GM21381 (cell line): Measurements from ENCODE around the gene ARL10.
A peak's percentile ranks its signal among the peaks of the same experiment; 100 is the strongest.
"Not testable (repeated sequence)": the region's sequence is repeated elsewhere in the genome, so short reads cannot be mapped to it uniquely, and the experiment has no call there.

ENCODE experiments used
- ATAC-seq: cut with Tn5 transposase; IDR thresholded peaks from one replicate; pipeline ENCODE4 v1.9.1; 2021; ENCODE audit warnings: mild to moderate bottlenecking, moderate library complexity; ENCODE audit not compliant: unreplicated experiment

ARL10 gene

DNA sequence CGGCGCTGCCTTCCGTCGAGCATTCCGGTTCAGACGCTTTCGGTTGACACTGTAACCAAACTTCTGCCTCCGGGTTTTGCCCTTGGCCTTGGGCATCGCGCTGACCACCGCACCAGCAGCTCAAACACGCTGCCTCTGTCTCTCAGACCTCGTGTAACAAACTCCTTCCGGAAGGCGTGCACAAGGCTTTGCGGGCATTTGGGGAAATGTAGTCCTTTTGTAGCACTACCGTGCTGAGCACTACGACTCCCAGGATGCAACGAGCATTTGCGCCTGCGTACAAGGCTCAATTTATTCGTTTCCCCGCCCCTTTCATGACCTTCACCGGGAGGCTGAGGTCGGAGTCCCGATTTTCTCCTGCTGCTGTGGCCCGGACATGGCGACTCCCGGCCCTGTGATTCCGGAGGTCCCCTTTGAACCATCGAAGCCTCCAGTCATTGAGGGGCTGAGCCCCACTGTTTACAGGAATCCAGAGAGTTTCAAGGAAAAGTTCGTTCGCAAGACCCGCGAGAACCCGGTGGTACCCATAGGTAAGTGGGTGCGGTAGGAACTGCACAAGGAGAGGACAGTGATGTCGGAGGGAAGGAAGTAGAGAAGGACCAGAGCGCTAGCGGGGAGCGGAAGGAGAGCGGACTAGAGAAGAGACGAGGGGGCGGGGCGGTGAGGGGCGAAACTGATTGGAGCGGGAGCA lies 23.3 kb downstream of the ARL10 start, which contains the start of the genes HIGD2A and NOP16:
HIGD2A (plus strand) TSS at position 308 of the 691 bp plus-strand sequence; CDS start at position 377, 69 bp downstream.
NOP16 (minus strand) TSS at position 155 of the 691 bp plus-strand sequence; CDS start at position 96, 59 bp downstream.
- peak; percentile 82 for ATAC-seq

DNA sequence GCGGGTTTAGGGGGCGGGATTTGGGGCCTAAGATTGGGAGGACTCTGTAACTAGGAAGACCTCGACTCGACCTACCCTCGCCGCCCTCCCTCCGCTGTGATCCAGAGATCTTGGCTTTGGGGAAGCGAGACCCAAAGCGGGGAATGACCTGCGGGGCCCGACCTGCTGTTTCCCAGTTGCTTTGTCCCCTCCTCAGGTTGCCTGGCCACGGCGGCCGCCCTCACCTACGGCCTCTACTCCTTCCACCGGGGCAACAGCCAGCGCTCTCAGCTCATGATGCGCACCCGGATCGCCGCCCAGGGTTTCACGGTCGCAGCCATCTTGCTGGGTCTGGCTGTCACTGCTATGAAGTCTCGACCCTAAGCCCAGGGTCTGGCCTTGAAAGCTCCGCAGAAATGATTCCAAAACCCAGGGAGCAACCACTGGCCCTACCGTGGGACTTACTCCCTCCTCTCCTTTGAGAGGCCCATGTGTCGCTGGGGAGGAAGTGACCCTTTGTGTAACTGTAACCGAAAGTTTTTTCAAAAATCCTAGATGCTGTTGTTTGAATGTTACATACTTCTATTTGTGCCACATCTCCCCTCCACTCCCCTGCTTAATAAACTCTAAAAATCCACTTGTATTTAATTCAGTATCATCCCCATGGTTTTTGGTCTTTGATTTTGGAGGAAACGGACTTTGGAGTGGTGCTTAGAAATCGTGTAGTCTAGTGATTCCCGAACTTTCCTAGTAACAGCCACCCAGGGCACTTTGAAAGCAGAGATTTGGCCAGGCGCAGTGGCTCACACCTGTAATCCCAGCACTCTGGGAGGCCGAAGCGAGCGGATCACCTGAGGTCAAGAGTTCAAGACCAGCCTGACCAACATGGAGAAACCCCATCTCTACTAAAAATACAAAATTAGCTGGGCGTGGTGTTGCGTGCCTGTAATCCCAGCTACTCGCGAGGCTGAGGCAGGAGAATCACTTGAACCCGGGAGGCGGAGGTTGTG lies 24.1 kb downstream of the ARL10 start:
- no peak for ATAC-seq

DNA sequence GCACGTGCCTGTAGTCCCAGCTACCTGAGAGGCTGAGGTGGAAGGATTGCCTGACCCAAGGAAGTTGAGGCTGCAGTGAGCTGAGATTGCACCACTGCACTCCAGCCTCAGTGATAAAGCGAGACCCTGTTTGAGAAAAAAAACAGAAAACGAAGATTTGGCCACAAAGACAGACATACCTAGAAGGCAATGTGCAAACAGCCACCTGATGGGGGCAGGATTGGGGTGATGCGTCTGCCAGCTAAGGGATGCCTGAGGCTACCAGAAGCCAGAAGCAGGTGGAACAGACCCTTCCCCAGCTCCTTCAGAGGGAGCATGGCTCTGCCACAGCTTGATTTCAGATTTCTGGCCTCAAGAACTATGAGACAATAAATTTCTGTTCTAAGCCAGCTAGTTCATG lies 26.2 kb downstream of the ARL10 start:
- no peak for ATAC-seq

DNA sequence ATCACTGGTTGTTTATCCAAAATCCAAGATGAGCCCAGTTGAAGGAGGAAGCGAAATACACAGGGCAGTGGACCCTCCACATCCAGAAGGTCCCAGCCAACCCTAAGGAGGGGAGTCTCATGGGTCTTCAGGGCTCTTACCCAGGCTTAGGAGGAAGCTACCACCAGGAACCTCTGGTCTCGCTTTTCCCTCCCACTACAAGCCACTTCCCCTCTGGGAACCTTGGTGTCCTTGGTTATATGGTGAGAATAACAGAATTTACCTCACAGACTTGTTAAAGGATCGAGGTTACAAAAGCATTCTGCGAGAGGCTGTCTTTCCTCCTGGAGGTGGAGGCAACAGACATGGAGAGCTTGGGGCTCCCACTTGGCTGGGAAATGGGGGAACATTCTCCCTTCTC lies 26.7 kb downstream of the ARL10 start:
- no peak for ATAC-seq

DNA sequence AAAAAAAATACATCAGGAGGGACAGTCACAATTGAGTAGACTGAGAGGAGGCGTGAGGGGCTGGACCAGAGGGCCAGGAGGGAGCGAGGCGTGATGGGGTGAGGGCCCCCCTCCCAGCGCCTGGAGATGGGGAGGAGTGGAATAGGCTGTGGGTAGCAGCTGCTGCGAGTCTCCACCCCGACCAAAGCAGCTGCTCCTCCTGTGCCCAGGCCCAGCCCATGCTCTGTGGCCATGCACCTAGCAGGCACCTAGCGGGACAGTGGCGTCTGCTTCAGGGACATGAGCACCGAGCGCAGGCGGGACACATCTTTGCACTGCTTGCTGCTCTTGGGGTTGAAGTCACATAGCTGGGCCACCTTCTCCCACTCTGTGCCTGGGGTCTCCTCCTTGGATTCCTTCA lies 27.2 kb downstream of the ARL10 start:
- ATAC-seq, result no peak

DNA sequence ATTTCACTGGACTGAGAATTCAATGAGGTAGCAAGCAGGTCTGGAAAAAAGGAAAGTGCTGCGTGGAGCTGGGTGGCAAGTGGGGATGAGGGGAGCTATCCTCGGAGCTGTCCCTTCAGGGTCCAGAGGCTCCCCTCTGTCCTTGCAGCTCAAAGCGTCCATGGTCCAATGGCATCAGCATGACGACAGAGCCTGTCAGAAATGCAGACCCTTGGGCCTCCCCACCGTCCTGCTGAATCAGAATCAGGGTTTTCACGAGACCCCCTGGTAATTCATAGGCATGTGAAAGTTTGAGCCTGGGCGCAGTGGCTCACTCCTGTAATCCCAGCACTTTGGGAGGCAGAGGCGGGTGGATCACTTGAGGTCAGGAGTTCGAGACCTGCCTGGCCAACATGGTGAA lies 28.8 kb downstream of the ARL10 start:
- no peak for ATAC-seq

DNA sequence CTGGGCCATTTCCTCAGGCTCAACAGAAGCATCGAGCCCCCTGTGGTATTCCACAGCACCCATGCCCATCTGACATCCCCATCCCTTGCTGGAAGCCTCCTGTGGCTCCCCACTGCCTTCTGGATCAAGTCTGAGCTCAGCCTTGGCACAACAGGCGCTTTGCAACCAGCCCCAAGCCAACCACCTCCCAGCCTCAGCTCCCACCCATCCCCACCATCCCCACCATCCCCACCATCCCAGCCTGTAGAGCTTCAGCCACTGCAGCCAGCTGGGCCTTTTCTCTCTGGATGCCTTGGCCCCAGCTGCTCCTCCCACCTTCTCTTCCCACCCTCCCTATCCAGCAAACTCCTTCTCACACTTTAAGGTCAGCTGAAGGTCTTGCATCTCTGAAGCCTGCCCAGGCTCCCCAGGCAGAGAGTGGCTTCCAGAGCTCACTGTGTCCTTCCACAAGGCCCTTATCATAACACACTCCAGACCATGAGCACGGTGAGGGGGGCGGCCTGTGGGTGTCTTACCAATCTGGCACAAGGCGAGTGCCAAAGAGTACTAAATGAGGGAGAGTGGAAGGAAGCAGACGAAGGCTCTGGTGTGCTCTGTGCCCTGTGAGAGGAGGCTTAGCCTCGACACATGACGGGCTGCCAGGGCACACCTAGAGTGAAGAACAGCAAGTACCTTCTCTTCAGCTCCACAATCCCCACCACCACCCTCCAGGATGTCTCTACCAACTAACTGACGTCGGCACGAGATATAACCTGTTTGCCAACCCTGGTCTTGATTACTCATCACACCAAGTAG lies 29.8 kb downstream of the ARL10 start:
- no peak for ATAC-seq

DNA sequence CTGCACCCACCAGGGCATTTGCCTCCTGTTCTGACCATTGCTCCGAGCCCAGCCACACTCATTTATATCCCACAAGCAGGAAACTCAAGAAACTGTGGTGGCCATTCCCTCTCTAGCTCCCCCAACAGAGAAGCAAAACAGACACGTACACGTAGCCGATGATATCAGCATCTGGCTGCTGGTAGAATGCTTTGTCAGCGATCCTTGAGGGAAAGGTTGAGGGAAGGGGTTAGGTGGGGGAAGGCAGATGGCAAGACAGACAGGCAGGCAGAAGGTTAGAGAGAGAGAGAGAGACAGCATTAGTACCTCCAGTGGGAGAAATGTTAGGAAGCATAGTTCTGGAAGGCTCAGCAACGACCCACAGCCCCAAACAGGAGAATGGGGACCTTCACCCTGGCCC lies 31.0 kb downstream of the ARL10 start:
- ATAC-seq, result no peak

DNA sequence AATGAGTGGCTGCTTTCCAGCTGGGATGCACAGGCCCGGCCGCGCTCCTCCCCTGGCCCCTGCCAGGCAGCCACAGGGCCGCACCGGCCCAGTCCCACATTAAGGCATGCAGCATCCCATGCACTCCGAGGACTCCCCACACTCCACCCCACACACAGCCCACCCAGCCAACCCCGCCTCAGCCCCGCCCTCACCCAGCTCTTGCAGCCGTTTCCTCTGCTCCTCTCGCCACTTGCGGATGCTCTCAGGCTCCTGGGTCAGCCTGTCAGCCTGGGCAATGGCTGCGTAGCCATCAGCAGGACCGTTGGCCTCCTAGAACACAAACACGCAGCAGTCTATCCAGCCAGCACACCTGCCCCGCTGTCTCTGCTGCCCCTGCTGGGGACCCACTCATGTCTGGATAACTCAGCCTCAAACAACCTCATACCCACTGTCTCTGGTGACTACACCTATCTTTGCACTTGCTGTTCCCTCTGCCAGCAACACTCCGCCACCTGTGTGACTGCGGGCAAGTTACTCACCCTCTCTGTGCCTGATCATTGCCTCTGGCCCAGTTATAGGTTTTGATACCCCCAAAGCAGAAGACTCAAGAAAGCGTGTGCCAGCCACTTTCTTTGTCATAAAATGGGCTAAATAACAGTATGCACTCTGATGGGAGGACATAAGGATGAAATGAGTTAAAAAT lies 32.6 kb downstream of the ARL10 start:
- no peak for ATAC-seq

DNA sequence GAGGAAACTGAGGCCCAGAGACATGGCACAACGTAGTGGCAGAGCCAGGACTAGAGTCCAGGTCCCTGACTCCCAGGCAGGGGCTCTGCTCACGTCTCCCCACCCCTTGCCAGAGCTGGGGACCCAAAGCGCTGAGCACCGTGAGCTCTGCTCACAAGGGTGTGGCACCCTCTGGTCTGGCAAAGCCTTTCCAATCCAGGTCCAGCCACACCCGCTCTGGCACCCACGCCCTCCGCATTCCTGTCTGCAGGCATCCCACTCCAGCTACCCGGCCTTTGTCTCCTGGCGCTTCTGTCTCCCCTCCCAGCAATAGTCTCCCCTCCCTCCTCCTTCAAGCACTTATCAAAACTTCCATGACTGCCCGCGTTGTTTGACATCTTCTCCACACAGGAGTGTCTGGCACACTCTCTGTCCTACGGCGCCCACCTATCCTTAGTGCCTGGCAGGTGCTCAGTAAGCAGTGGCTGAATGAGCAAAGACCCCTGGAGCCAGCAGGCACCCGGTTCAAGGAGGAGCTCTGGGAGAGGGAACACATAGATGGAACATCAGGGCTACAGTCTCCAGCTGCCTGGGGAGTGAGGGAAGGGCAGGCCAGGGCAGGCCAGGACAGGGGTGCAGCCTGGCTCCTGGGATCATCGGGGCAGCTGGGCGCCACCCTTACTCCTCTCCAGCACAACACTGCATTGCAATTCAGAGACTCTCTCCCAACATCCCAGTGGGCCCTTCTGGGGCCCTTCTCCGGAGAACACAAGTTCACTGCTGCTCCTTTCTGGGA lies 35.3 kb downstream of the ARL10 start:
- no peak for ATAC-seq

DNA sequence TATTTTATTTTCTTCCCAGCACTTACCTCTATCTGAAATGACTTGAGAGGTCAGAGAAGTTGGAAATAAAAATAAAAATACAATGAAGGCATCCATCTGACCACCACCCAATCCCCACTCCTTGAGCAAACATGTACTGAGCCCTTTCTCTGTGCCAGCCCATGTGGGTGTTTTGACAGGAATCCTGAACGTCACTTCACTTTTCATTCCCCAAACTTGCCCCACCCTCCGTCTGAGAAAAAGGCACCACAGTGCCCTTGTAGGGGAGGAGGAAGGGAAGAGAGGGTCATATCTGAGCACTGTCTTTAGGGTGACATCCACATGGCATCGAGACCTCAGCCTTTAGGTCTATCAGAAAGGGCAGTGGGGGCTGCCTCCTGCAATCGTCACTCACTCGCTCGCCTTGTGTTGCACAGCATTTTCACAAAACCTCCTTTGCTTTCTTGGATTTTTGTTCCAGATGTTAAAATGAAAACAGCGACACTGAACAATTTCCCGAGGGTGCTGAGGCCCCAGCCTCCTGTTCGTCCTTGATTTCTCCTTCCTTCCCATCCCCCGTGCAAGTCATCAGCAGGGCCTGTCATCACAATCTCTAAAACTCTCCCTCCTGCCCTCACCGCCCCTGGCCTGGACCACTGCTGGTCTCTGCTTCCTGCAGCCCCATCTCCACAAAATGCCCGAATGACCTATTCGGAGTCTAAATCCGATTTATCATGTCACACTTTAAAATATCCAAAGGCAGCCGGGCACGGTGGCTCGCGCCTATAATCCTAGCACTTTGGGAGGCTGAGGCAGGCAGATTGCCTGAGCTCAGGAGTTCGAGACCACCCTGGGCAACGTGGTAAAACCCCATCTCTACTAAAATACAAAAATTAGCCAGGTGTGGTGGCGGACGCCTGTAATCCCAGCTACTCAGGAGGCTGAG lies 36.3 kb downstream of the ARL10 start:
- no peak for ATAC-seq

DNA sequence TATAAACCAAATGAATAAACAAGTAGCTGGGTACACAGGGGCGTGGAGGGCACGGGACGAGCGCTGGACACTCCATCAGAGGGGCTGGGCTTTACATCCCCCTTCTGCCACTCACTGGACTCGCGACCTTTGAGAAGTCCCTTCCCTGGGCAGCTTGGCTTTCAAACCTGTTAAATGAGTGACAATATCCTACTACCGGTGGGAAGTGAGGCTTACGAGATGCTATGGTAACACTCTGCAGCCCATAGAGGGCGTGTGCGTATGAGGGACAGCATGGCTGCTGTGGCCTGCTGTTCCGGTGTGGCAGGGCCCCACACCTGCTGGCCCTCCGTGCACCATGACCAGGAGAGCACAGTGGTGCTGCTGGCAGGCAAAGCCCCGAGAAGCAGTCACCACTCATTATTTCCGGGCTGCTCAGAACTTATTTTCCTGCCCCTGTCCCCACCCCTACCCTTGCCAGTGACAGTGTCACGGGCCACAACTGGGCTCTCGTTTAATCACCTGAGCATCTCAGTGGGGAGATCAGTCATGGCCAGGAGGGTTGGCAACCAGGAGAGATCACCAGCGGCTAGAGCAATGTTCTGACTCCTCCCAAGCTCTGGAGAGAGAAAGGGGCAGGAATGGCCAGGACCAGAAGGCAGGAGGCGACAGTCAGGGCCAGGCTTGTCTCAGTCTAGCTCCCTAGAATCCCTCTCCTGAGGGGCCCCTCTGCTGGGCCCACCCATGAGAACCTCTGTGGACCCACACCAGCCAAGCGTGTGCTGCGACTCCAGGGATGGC lies 40.6 kb downstream of the ARL10 start:
- no peak for ATAC-seq

DNA sequence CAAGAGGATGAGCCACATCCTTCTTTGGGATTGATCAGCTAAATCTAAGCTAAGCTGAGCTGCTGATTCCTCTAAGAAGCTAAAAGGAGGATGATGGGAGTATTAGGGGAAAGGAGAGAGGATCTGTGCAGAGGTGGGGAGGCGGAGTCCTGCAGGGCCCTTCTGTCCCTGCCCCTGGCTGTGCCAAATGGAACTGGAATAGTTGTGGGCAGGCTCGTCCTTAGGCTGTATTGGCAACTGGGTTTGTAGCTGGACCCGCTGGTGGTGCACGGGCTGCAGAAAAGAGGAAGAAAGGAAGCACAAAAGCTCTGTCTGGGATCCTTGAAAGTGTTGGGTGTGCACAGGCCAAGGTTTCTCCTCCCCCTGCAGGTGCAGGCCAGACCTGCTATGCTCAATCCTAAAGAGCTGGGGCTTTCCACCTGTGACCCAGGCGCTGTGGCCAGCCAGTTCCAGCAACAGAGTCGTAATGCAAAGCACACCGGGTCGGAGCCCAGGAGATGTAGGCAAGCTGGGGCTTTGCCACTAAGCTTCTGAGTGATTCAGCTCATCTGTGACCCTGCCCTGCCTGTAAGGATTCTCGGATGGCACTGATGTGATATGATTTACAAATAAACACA lies 41.3 kb downstream of the ARL10 start:
- ATAC-seq, result no peak

DNA sequence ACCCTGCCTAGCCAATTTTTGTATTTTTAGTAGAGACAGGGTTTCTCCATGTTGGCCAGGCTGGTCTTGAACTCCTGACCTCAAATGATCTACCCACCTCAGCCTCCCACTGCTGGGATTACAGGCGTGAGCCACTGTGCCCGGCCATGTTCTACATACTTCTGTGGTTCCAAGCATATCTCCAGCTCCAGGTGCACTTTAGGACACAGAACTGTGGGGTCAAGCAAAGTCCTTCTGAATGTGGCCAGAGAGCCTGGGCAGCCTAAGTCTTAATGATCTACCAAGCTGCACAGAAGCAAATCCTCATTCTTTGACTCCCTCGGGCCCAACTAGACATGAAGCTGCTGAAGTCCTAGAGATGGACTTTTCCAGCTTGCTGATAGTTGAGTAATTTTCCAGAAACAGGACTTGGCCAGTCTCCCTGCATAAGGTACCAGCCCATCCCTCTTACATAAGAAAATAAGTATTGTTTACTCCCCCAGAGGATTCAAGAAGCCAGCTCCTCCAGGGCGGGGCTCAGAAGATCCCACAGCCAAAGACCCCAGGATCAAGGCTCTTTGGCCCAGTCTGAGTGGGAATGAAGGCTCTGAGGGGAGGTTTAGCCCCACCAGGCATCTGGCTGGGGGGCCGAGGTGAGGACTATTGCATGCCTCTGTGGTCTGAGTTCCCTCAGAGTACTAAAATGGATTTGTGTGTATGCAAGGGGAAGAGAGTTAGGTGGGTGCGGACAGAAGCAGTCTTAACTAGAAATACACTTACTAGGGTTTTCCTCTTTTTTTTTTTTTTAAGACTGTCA lies 42.4 kb downstream of the ARL10 start:
- no peak for ATAC-seq

DNA sequence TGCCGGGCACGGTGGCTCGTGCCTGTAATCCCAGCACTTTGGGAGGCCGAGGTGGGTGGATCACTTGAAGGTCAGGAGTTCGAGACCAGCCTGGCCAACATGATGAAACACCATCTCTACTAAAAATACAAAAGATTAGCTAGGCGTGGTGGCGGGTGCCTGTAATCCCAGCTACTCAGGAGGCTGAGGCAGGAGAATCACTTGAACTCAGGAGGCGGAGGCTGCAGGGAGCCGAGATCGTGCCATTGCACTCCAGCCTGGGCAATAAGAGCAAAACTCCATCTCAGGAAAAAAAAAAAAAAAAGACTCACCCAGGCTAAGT lies 42.9 kb downstream of the ARL10 start:
- ATAC-seq, result not testable (repeated sequence)

DNA sequence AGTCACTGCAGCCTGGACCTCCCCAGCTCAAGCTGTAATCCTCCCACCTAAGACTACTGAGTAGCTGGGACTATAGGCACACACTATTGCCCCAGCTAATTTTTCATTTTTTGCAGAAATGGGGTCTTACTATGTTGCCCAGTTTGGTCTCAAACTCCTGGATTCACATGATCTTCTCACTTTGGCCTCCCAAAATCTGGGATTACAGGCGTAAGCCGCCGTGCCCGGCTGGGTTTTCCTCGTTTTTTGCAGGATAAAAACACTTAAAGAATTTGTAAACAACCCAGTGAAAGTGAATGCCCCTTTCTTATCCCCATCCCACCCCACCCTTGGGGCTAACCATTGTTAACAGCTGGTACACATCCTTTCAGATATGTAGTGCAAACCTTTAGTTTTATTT lies 43.3 kb downstream of the ARL10 start:
- no peak for ATAC-seq

DNA sequence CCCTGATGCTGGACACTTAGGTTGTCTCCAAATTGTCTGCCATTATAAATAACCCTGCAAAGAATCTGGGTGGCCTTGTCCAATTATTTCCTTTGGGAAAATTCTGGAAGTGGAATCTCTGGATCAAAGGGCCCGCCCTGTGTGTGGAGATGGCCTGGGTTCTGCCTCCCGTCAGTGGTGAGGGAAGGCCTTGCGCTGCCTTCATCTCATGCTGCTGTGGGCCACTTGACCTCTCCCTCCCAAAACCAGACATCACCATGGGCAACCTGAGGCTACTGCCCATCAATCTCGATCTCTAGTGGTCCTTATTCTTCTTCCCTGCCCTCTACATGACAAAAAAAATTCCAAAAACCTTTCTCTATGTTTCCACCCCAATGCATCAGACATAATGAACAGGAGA lies 44.5 kb downstream of the ARL10 start:
- no peak for ATAC-seq
